GM12878 (cell line): Measurements from ENCODE around the gene ALOX12B. TPM values are rescaled to one million over a fixed set of nuclear protein-coding genes. Genes with fewer than 3 reads are reported as not detected.

Experiments
- NFYA ChIP-seq: IDR thresholded peaks from 2 replicates; pipeline ENCODE4 v1.6.1; 2011; ENCODE audit warnings: low read depth, mild to moderate bottlenecking, low read length, improper control_type of control experiment, borderline replicate concordance
- POLR2A ChIP-seq: IDR thresholded peaks from 2 replicates; pipeline ENCODE4 v1.6.1; 2011; ENCODE audit warnings: low read depth, mild to moderate bottlenecking, low read length
- POLR2AphosphoS5 ChIP-seq: IDR thresholded peaks from 2 replicates; pipeline ENCODE4 v1.6.1; 2011; ENCODE audit warnings: mild to moderate bottlenecking, low read length, inconsistent platforms
- REST ChIP-seq: IDR thresholded peaks from 2 replicates; pipeline ENCODE4 v1.6.1; 2012; ENCODE audit warnings: mild to moderate bottlenecking, low read depth, low read length
- SKIL ChIP-seq: fragments of 450-650 bp; IDR thresholded peaks from 2 replicates; pipeline ENCODE4 v1.6.1; 2017; ENCODE audit warnings: mild to moderate bottlenecking, low read depth, inconsistent platforms; ENCODE audit not compliant: poor library complexity, severe bottlenecking
- ZBTB33 ChIP-seq: fragments of 450-650 bp; IDR thresholded peaks from 2 replicates; pipeline ENCODE4 v1.6.1; 2017; ENCODE audit warnings: mild to moderate bottlenecking
- ZNF217 ChIP-seq: fragments of 450-650 bp; IDR thresholded peaks from 2 replicates; pipeline ENCODE4 v1.6.1; 2017; ENCODE audit warnings: antibody characterized with exemption, mild to moderate bottlenecking
- ZNF384 ChIP-seq: IDR thresholded peaks from 2 replicates; pipeline ENCODE4 v1.6.1; 2012; ENCODE audit warnings: low read depth, mild to moderate bottlenecking, low read length, improper control_type of control experiment, borderline replicate concordance
- polyA plus RNA-seq, 11 experiments: library from polyadenylated mRNA; depleted of rRNA in 4 of 11; unstranded in 6 of 11; stranded (reverse) in 5 of 11; fragments of >200 nt; fragmentation: Nextera tagmentation in 4 of 11; fragmentation: Illumina TruSeq in 1 of 11; extraction: Ambion mirVana in 4 of 11; extraction: Trizol in 1 of 11; gene quantifications; 1 replicate in 1 of 11; 2 replicates in 10 of 11; pipeline versions ENCODE4 v1.2.1 to v1.2.3, GENCODE V29; 2011 to 2016; ENCODE audit warnings: inconsistent platforms in 2 of 11, missing spikeins in 2 of 11, low read depth in 1 of 11
- total RNA-seq, 4 experiments: library from RNA; depleted of rRNA in 3 of 4; stranded (reverse); fragments of >200 nt in 3 of 4; fragmentation: Illumina TruSeq in 1 of 4; extraction: Trizol in 1 of 4; gene quantifications; 2 replicates each; pipeline versions ENCODE4 v1.2.1 to v1.2.3, GENCODE V29; 2013 to 2021

Gene ALOX12B
- total and polyA plus RNA-seq, 10 of the 15 experiments (the other 5 are each of a cell fraction or from before 2014, with no cell fraction given) = 0.17 to 0.54 TPM; not detected in 8

GRCh38 chr17:8110907-8111306 lies 23.4 kb upstream of the ALOX12B start (continued):
- TF ChIP-seq SKIL (no peak), REST (no peak), ZNF217 (no peak), NFYA (no peak), POLR2AphosphoS5 (no peak), ZBTB33 (no peak), ZNF384 (no peak), POLR2A (no peak)
